Endothelial cell of umbilical vein (primary cell): Measurements from ENCODE around the gene BCR. TPM values are rescaled to one million over a fixed set of nuclear protein-coding genes. Genes with fewer than 3 reads are reported as not detected.

Experiments used
- BruUV-seq: library from RNA; stranded (reverse); fragments of 400-500 nt; replicated peaks from 2 replicates; lab custom pipeline; 2021; lab: Mats Ljungman, UMichigan
- CTCF ChIA-PET: fragments of 300-600, 350-600 bp; sonication (Branson Sonifier 250); formaldehyde crosslinking; loops from one replicate; lab custom pipeline; 2021; ENCODE audit warnings: antibody characterized with exemption, inconsistent platforms; lab: Charles Lee
- POLR2A ChIA-PET: fragments of 300-600, 350-600 bp; sonication (Branson Sonifier 250); formaldehyde crosslinking; loops from one replicate; lab custom pipeline; 2021; ENCODE audit warnings: antibody characterized with exemption, inconsistent platforms; lab: Charles Lee
- DNase-seq: peaks from one replicate; pipeline ENCODE4 v3.0.0-alpha.2; 2011; ENCODE audit warnings: low read depth, low spot score
- FAIRE-seq: peaks from 2 replicates; lab custom pipeline; 2011; peaks lifted over from hg19 to GRCh38; lab: Jason Lieb, UNC
- H2AFZ ChIP-seq: 2 replicates; pipeline ENCODE4 v1.6.0; 2012; ENCODE audit warnings: low read depth, low read length, control low read depth, inconsistent platforms
- H3K27ac ChIP-seq: 2 replicates; pipeline ENCODE4 v1.5.1; 2011; ENCODE audit warnings: low read depth, mild to moderate bottlenecking, control low read depth, low read length, moderate library complexity; ENCODE audit not compliant: insufficient read depth
- H3K27me3 ChIP-seq, 2 experiments: 2 replicates each; pipeline versions ENCODE4 v1.6.0 to v1.6.1; 2011; ENCODE audit warnings: low read length in 2 of 2, mixed read lengths in 1 of 2; ENCODE audit not compliant: control insufficient read depth in 2 of 2, insufficient read depth in 2 of 2
- H3K36me3 ChIP-seq, 2 experiments: 2 replicates in 1 of 2; 3 replicates in 1 of 2; pipeline ENCODE4 v1.5.1; 2011; ENCODE audit warnings: low read length in 2 of 2, mild to moderate bottlenecking in 1 of 2, moderate library complexity in 1 of 2; ENCODE audit not compliant: control insufficient read depth in 2 of 2, insufficient read depth in 2 of 2; ENCODE audit errors: extremely low read depth in 1 of 2
- H3K4me1 ChIP-seq: 3 replicates; pipeline ENCODE4 v1.5.1; 2011; ENCODE audit warnings: mild to moderate bottlenecking, low read length; ENCODE audit not compliant: control insufficient read depth, insufficient read depth; ENCODE audit errors: extremely low read depth
- H3K4me2 ChIP-seq: 2 replicates; pipeline ENCODE4 v1.6.1; 2011; ENCODE audit warnings: low read length, control low read depth, mixed read lengths; ENCODE audit not compliant: insufficient read depth
- H3K4me3 ChIP-seq, 3 experiments: fragments of 200-600 bp in 1 of 3; sonication (generic), shearing (Covaris generic) in 1 of 3; replicated peaks in 1 of 3; 2 replicates each; pipeline ENCODE4 v1.5.1; 2011 to 2016; ENCODE audit warnings: control low read depth in 3 of 3, low read length in 3 of 3, mild to moderate bottlenecking in 2 of 3, inconsistent platforms in 1 of 3, low read depth in 1 of 3, moderate library complexity in 1 of 3; ENCODE audit not compliant: insufficient read depth in 1 of 3
- H3K79me2 ChIP-seq: 2 replicates; pipeline ENCODE4 v1.6.0; 2012; ENCODE audit warnings: low read length, inconsistent platforms; ENCODE audit not compliant: control insufficient read depth, insufficient read depth
- H3K9ac ChIP-seq: replicated peaks from 2 replicates; pipeline ENCODE3; 2011; ENCODE audit warnings: low read length, control low read depth; ENCODE audit not compliant: insufficient read depth; ENCODE audit errors: extremely low read depth
- H3K9me1 ChIP-seq: replicated peaks from 3 replicates; pipeline ENCODE4 v1.6.0; 2011; ENCODE audit warnings: mild to moderate bottlenecking, low read length; ENCODE audit not compliant: control insufficient read depth, insufficient read depth; ENCODE audit errors: extremely low read depth
- H3K9me3 ChIP-seq: replicated peaks from 2 replicates; pipeline ENCODE4 v1.5.1; 2012; ENCODE audit warnings: low read length, inconsistent platforms; ENCODE audit not compliant: control insufficient read depth, insufficient read depth
- H4K20me1 ChIP-seq: replicated peaks from 2 replicates; pipeline ENCODE3; 2011; ENCODE audit warnings: mild to moderate bottlenecking, low read length; ENCODE audit not compliant: control insufficient read depth, insufficient read depth; ENCODE audit errors: extremely low read depth
- CTCF ChIP-seq, 2 donors: IDR thresholded peaks; 1 replicate in 1 of 2; 2 replicates in 1 of 2; pipeline ENCODE4 v1.5.1; 2011; ENCODE audit warnings: low read length in 2 of 2, mild to moderate bottlenecking in 2 of 2, moderate library complexity in 2 of 2, control low read depth in 1 of 2, inconsistent platforms in 1 of 2, low read depth in 1 of 2; ENCODE audit not compliant: insufficient read depth in 1 of 2; ENCODE audit errors: extremely low read depth in 1 of 2
- EZH2 ChIP-seq: IDR thresholded peaks from 2 replicates; pipeline ENCODE4 v1.6.1; 2012; ENCODE audit warnings: borderline replicate concordance, low read depth, mild to moderate bottlenecking, moderate library complexity, low read length, inconsistent platforms; ENCODE audit not compliant: severe bottlenecking
- FOS ChIP-seq: IDR thresholded peaks from 2 replicates; pipeline ENCODE4 v1.6.1; 2011; ENCODE audit warnings: mild to moderate bottlenecking, low read length, moderate library complexity, borderline replicate concordance; ENCODE audit not compliant: insufficient read depth
- GATA2 ChIP-seq: IDR thresholded peaks from 2 replicates; pipeline ENCODE4 v1.7.0; 2011; ENCODE audit warnings: low read depth, mild to moderate bottlenecking, moderate library complexity, mixed read lengths, low read length; ENCODE audit not compliant: insufficient read length, insufficient read depth
- JUN ChIP-seq: IDR thresholded peaks from 2 replicates; pipeline ENCODE4 v1.6.1; 2011; ENCODE audit warnings: borderline replicate concordance, low read depth; ENCODE audit not compliant: insufficient read length, insufficient read depth
- MYC ChIP-seq: IDR thresholded peaks from one replicate; pipeline ENCODE4 v1.6.1; 2011; ENCODE audit warnings: mild to moderate bottlenecking, low read depth, low read length
- POLR2A ChIP-seq: IDR thresholded peaks from 2 replicates; pipeline ENCODE4 v1.6.1; 2012; ENCODE audit warnings: low read depth, mild to moderate bottlenecking, control low read depth, low read length
- POLR2AphosphoS5 ChIP-seq: IDR thresholded peaks from 2 replicates; pipeline ENCODE4 v1.6.1; 2012; ENCODE audit warnings: low read depth, mild to moderate bottlenecking, control low read depth, low read length, moderate library complexity; ENCODE audit not compliant: insufficient read depth
- dilution Hi-C: fragments of 300-500 bp; cut with MboI; formaldehyde crosslinking; loops from one replicate; pipeline ENCODE4 v1.15.0; 2019; ENCODE audit warnings: low sequenced_read_pairs; ENCODE audit not compliant: extremely low pct_ligation_motif_present
- intact Hi-C: fragments of 100-400 bp; cut with micrococcal nuclease; formaldehyde crosslinking; loops from one replicate; pipeline ENCODE4 v1.10.0; 2022
- polyA plus RNA-seq, 4 experiments: library from polyadenylated mRNA; depleted of rRNA in 3 of 4; stranded (reverse) in 3 of 4; unstranded in 1 of 4; fragments of >200 nt; gene quantifications; 2 replicates each; pipeline versions ENCODE4 v1.2.1 to v1.2.3, GENCODE V29; 2011 to 2012; ENCODE audit warnings: missing spikeins in 1 of 4
- total RNA-seq: library from RNA; stranded (reverse); gene quantifications from 2 replicates; pipeline ENCODE4 v1.2.3, GENCODE V29; 2021
- TF ChIP-seq, protein P1 (sequence below): IDR thresholded peaks from 2 replicates; pipeline ENCODE4 v1.6.1; 2011; ENCODE audit not compliant: insufficient read depth, insufficient read length

The BCR gene
- total and polyA plus RNA-seq, 2 donors (not counting 3 experiments of a cell fraction or from before 2014, with no cell fraction given): 129 to 141 TPM

- H2AFZ ChIP-seq: no peak overlapping the region
- POLR2A ChIA-PET: no interaction called here
- no peaks in the 10 kb centered on the region for H3K9me1 ChIP-seq
- dilution Hi-C loops (no loop called here), intact Hi-C loops (no loop called here)
- FAIRE-seq: no peak
- CTCF ChIA-PET: interaction anchor here (0.9 to 2.9 kb wide), 8 partner anchors 11 to 247 kb away, joined by 3 to 8 read pairs (median 4); no protein-coding TSS in a partner anchor
- no peaks in the 10 kb centered on the region for H3K27me3 ChIP-seq
- no peak overlapping the region for H3K9ac ChIP-seq
- H3K79me2 ChIP-seq: no peaks in the 10 kb centered on the region
- no peak overlapping the region for H3K27ac ChIP-seq
- no peak overlapping the region for H3K4me3 ChIP-seq
- no peaks in the 10 kb centered on the region for H3K9me3 ChIP-seq
- no peak overlapping the region for H3K4me2 ChIP-seq
- no peaks in the 10 kb centered on the region for H4K20me1 ChIP-seq
- no TSS peak for BruUV-seq
- TF ChIP-seq, protein P1, sequence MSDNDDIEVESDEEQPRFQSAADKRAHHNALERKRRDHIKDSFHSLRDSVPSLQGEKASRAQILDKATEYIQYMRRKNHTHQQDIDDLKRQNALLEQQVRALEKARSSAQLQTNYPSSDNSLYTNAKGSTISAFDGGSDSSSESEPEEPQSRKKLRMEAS: no peak
- TF ChIP-seq CTCF (IDR thresholded peaks at IDR 0.05; ENCODE audit: extremely low read depth in 1 of 2, insufficient read depth in 1 of 2, low read depth in 1 of 2, low read length in 2 of 2) (no peak), FOS (no peak), POLR2AphosphoS5 (no peak), JUN (no peak), POLR2A (no peak), GATA2 (no peak), MYC (no peak), EZH2 (no peak)
- H3K4me1 ChIP-seq: peaks cover 3% of the 10 kb centered on the region
- H3K36me3 ChIP-seq: no peaks in the 10 kb centered on the region
- DNase-seq: no peak
Measured at GRCh38 chr22:23138584-23139435, 41.5 kb upstream of the BCR start.
